GM12878 (cell line): ENCODE data around the gene SLC2A9. TPM values are rescaled to one million over a fixed set of nuclear protein-coding genes. Genes with fewer than 3 reads are reported as not detected.
A peak's percentile ranks its signal among the peaks of the same experiment; 100 is the strongest.

Experiments
- ATAC-seq: fragments of 200-7000 bp; cut with Tn5 transposase; 3 replicates; pipeline ENCODE4 v1.9.1; 2020; ENCODE audit warnings: mild to moderate bottlenecking, moderate library complexity
- BruUV-seq: library from RNA; stranded (reverse); fragments of 400-500 nt; replicated peaks from 2 replicates; lab custom pipeline; 2021; lab: Mats Ljungman, UMichigan
- CTCF ChIA-PET: fragments of 300-600 bp; sonication (Branson Sonifier 250); formaldehyde crosslinking; extraction: SDS; loops from one replicate; lab custom pipeline; 2021; ENCODE audit warnings: inconsistent platforms; lab: Yijun Ruan, JAX
- POLR2A ChIA-PET: fragments of 350-600 bp; formaldehyde crosslinking; extraction: SDS; loops from one replicate; lab custom pipeline; 2021; ENCODE audit warnings: inconsistent platforms; lab: Charles Lee
- RAD21 ChIA-PET: fragments of 300-600 bp; sonication (Branson Sonifier 250); formaldehyde crosslinking; loops from one replicate; lab custom pipeline; 2023; ENCODE audit warnings: antibody characterized with exemption; ENCODE audit not compliant: unreplicated experiment; lab: Charles Lee
- SMC1A ChIA-PET: fragments of 300-600 bp; sonication (Branson Sonifier 250); formaldehyde crosslinking; loops from one replicate; lab custom pipeline; 2023; ENCODE audit not compliant: unreplicated experiment, uncharacterized antibody; lab: Charles Lee
- DNase-seq: peaks from one replicate; pipeline ENCODE4 v3.0.0-alpha.2; 2011; ENCODE audit warnings: low read depth, low spot score
- FAIRE-seq: peaks from 3 replicates; lab custom pipeline; 2011; peaks lifted over from hg19 to GRCh38; lab: Jason Lieb, UNC
- H2AFZ ChIP-seq: 2 replicates; pipeline ENCODE4 v1.6.0; 2011; ENCODE audit warnings: low read depth, low read length, control low read depth; ENCODE audit not compliant: control insufficient read depth
- H3K27ac ChIP-seq: 2 replicates; pipeline ENCODE4 v1.5.1; 2011; ENCODE audit warnings: control low read depth; ENCODE audit not compliant: control insufficient read depth, insufficient read depth
- H3K27me3 ChIP-seq, 2 experiments: replicated peaks in 1 of 2; 2 replicates each; pipeline versions ENCODE4 v1.6.0 to v1.6.1; 2011; ENCODE audit warnings: low read length in 1 of 2; ENCODE audit not compliant: control insufficient read depth in 2 of 2, insufficient read depth in 2 of 2
- H3K36me3 ChIP-seq, 2 experiments: 2 replicates each; pipeline ENCODE4 v1.5.1; 2011; ENCODE audit warnings: low read length in 1 of 2; ENCODE audit not compliant: control insufficient read depth in 2 of 2, insufficient read depth in 2 of 2
- H3K4me1 ChIP-seq: 2 replicates; pipeline ENCODE4 v1.6.1; 2011; ENCODE audit warnings: mild to moderate bottlenecking, low read length, moderate library complexity, mixed read lengths; ENCODE audit not compliant: control insufficient read depth, insufficient read depth
- H3K4me2 ChIP-seq: 2 replicates; pipeline ENCODE4 v1.6.0; 2011; ENCODE audit warnings: control low read depth; ENCODE audit not compliant: control insufficient read depth, insufficient read depth
- H3K4me3 ChIP-seq: fragments of 200-600 bp; sonication (generic); 2 replicates; pipeline ENCODE4 v1.5.1; 2016
- H3K79me2 ChIP-seq: 2 replicates; pipeline ENCODE4 v1.6.0; 2011; ENCODE audit warnings: low read length; ENCODE audit not compliant: control insufficient read depth, insufficient read depth
- H3K9ac ChIP-seq: 2 replicates; pipeline ENCODE4 v1.8.0; 2011; ENCODE audit warnings: low read length, control low read depth, mixed read lengths; ENCODE audit not compliant: control insufficient read depth, insufficient read depth
- H3K9me3 ChIP-seq: replicated peaks from 3 replicates; pipeline ENCODE4 v1.5.1; 2011; ENCODE audit warnings: mild to moderate bottlenecking, low read length; ENCODE audit not compliant: control insufficient read depth, insufficient read depth
- H4K20me1 ChIP-seq: 2 replicates; pipeline ENCODE4 v1.6.0; 2011; ENCODE audit not compliant: control insufficient read depth, insufficient read depth
- HDAC6 ChIP-seq: fragments of 200-600 bp; sonication (generic); IDR thresholded peaks from one replicate; pipeline ENCODE4 v1.8.0; 2017; ENCODE audit warnings: antibody characterized with exemption; ENCODE audit not compliant: unreplicated experiment
- JUNB ChIP-seq: IDR thresholded peaks from 2 replicates; pipeline ENCODE4 v1.6.1; 2016; ENCODE audit warnings: antibody characterized with exemption, mild to moderate bottlenecking
- LARP7 ChIP-seq: fragments of 450-650 bp; IDR thresholded peaks from 2 replicates; pipeline ENCODE4 v1.6.1; 2017; ENCODE audit warnings: mild to moderate bottlenecking
- MEF2B ChIP-seq: fragments of 450-650 bp; IDR thresholded peaks from 2 replicates; pipeline ENCODE4 v1.6.1; 2018; ENCODE audit warnings: mild to moderate bottlenecking, moderate library complexity; ENCODE audit not compliant: partially characterized antibody, poor library complexity, severe bottlenecking
- POLR2A ChIP-seq: IDR thresholded peaks from 2 replicates; pipeline ENCODE4 v1.6.1; 2011; ENCODE audit warnings: low read depth, mild to moderate bottlenecking, low read length
- RUNX3 ChIP-seq: IDR thresholded peaks from 2 replicates; pipeline ENCODE4 v1.6.1; 2012; ENCODE audit warnings: low read length, inconsistent platforms
- SIX5 ChIP-seq: IDR thresholded peaks from 2 replicates; pipeline ENCODE4 v1.6.1; 2011; ENCODE audit warnings: mild to moderate bottlenecking, low read depth, low read length, moderate library complexity; ENCODE audit not compliant: severe bottlenecking
- ZNF384 ChIP-seq: IDR thresholded peaks from 2 replicates; pipeline ENCODE4 v1.6.1; 2012; ENCODE audit warnings: low read depth, mild to moderate bottlenecking, low read length, improper control_type of control experiment, borderline replicate concordance
- WGBS: methylation state at CpG from one replicate; pipeline ENCODE4 v1.1.6; 2016; ENCODE audit warnings: low lambda C conversion rate; ENCODE audit not compliant: insufficient replicate concordance, insufficient coverage; ENCODE audit errors: missing lambda C conversion rate; 5-methylcytosine and 5-hydroxymethylcytosine counted together
- in situ Hi-C: fragments of 300-500 bp; cut with MboI; formaldehyde crosslinking; loops from 9 replicates; pipeline ENCODE4 v1.14.3; 2018; ENCODE audit warnings: mixed read lengths
- intact Hi-C: fragments of 100-400 bp; cut with micrococcal nuclease; formaldehyde crosslinking; loops from one replicate; pipeline ENCODE4 v1.14.2; 2022; ENCODE audit not compliant: unreplicated experiment
- polyA plus RNA-seq, 11 experiments: library from polyadenylated mRNA; depleted of rRNA in 4 of 11; unstranded in 6 of 11; stranded (reverse) in 5 of 11; fragments of >200 nt; fragmentation: Nextera tagmentation in 4 of 11; fragmentation: Illumina TruSeq in 1 of 11; extraction: Ambion mirVana in 4 of 11; extraction: Trizol in 1 of 11; gene quantifications; 1 replicate in 1 of 11; 2 replicates in 10 of 11; pipeline versions ENCODE4 v1.2.1 to v1.2.3, GENCODE V29; 2011 to 2016; ENCODE audit warnings: inconsistent platforms in 2 of 11, missing spikeins in 2 of 11, low read depth in 1 of 11
- total RNA-seq, 4 experiments: library from RNA; depleted of rRNA in 3 of 4; stranded (reverse); fragments of >200 nt in 3 of 4; fragmentation: Illumina TruSeq in 1 of 4; extraction: Trizol in 1 of 4; gene quantifications; 2 replicates each; pipeline versions ENCODE4 v1.2.1 to v1.2.3, GENCODE V29; 2013 to 2021
- TF ChIP-seq, protein P1 (sequence below): fragments of 450-650 bp; formaldehyde crosslinking; IDR thresholded peaks from 2 replicates; pipeline ENCODE4 v1.4.0; 2022; ENCODE audit warnings: mild to moderate bottlenecking, moderate library complexity
- TF ChIP-seq, protein P2 (sequence below): IDR thresholded peaks from 2 replicates; pipeline ENCODE4 v1.6.1; 2012; ENCODE audit warnings: low read depth, low read length, improper control_type of control experiment

The SLC2A9 gene
- total and polyA plus RNA-seq, 10 of the 15 experiments (the other 5 are each of a cell fraction or from before 2014, with no cell fraction given) = 0.28 to 2.8 (median 1.2) TPM

DNA sequence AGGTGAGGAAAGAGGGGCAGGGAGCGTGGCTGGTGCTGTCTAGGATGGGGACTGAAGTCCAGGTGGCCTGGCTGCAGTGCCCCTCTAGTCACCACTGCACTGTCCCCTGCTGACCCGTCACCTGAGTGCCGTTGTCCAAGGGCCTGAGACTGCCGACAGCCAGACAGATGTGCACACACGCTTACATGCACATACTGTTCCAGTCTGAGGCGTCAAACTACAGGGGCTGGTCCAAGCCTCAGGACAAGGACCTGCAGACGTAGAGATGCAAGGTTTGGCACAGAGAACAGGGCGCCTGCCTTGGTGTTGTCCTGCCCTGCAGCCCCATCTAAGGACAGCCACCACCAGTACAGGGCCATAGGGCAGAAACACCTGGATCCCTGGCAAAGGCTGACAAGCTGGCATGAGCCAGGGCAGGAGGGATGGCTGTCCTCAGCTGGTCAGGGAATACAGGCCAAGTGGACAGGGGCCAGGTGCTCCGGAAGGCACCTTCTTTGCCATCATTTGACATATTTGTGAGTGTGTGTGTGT lies 1.7 kb downstream of the SLC2A9 start:
- intact Hi-C loops (loop anchor here (2.0 to 5.0 kb wide), 3 partner anchors 102 to 487 kb away; no protein-coding TSS in a partner anchor), in situ Hi-C loops (loop anchor here (5.0 to 10.0 kb wide), 3 partner anchors 257 to 485 kb away; no protein-coding TSS in a partner anchor)
- RAD21 ChIA-PET = interaction anchor here (0.7 to 1.0 kb wide), 4 partner anchors 11 to 219 kb away, joined by 3 to 4 read pairs (median 3); no protein-coding TSS in a partner anchor
- Histone ChIP-seq H3K27me3 (no peaks in the 10 kb centered on the region; a peak in 1 of 4 replicates), H3K36me3 (no peaks in the 10 kb centered on the region), H3K4me2 (peak overlapping the region; percentile 78), H3K79me2 (no peaks in the 10 kb centered on the region), H4K20me1 (no peaks in the 10 kb centered on the region), H3K4me3 (peak overlapping the region; percentile 47), H3K4me1 (peaks cover 12% of the 10 kb centered on the region), H3K9me3 (no peaks in the 10 kb centered on the region), H3K27ac (no peak overlapping the region), H3K9ac (peak overlapping the region; percentile 1; the same call in 1 of the 2 replicates), H2AFZ (peak overlapping the region; percentile 55)
- DNase-seq (no peak), FAIRE-seq (no peak), ATAC-seq (no peak)
- SMC1A ChIA-PET = interaction anchor here (1.1 to 1.8 kb wide), 4 partner anchors 19 to 254 kb away, joined by 4 to 8 read pairs (median 4); no protein-coding TSS in a partner anchor
- no peak for TF ChIP-seq JUNB
- TF ChIP-seq LARP7 = 0 out of 2 replicates have a peak, but pooled peaks have one; percentile 17
- WGBS = 93% methylated on average over 9 of the region's 9 CpGs
- POLR2A ChIA-PET = no interaction called here
- CTCF ChIA-PET = interaction anchor here (0.6 to 2.2 kb wide), 16 partner anchors 11 to 316 kb away, joined by 3 to 15 read pairs (median 3); no protein-coding TSS in a partner anchor
- BruUV-seq = no TSS peak

DNA sequence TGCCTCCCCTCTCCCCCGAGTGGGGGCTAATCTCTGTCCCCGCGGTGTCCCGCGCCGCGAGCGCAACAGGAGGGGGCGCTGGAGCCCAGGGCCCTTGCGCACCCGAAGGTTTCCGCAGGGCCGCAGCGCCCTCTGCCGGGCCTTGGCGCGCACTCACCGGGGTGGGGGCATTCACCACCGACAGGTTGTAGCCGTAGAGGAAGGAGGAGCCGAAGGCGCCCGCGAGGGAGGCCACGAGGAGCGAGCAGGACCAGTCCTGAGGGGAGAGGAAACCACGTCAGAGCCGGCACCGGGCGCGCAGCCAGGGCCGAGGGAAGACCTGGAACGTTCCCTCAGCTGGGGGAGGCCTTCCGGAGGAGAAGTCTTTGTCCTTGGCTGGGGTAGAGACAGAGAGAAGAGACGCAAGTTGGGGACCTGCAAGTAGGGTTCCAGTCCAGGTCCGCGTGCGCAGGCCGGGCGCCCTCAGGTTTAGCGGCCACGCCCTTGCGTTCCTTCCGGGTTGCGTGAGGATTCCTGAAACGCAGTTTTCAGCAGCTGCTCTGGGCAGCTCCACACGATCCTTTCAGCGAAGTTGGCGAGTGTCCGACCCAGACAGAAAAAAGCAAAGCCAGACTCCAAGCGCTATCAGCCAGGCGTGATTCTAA lies 2.4 kb downstream of the SLC2A9 start:
- ChIA-PET SMC1A (interaction anchor here (0.6 to 1.8 kb wide), 5 partner anchors 19 to 254 kb away, joined by 3 to 8 read pairs (median 4); no protein-coding TSS in a partner anchor), CTCF (interaction anchor here (0.6 to 2.2 kb wide), 13 partner anchors 10 to 315 kb away, joined by 3 to 15 read pairs (median 3); no protein-coding TSS in a partner anchor), RAD21 (interaction anchor here (0.7 to 1.0 kb wide), 4 partner anchors 11 to 218 kb away, joined by 3 to 4 read pairs (median 3); no protein-coding TSS in a partner anchor), POLR2A (no interaction called here)
- Histone ChIP-seq H3K27ac (peak overlapping the region; percentile 3; the same call in 1 of the 2 replicates), H3K4me2 (peak overlapping the region; percentile 78), H3K4me3 (peak overlapping the region; percentile 47), H3K9ac (peak overlapping the region; percentile 1; the same call in 1 of the 2 replicates), H2AFZ (peak overlapping the region; percentile 55), H3K27me3 (no peaks in the 10 kb centered on the region; a peak in 1 of 4 replicates), H3K79me2 (no peaks in the 10 kb centered on the region), H3K36me3 (no peaks in the 10 kb centered on the region), H3K4me1 (peaks cover 14% of the 10 kb centered on the region), H4K20me1 (no peaks in the 10 kb centered on the region), H3K9me3 (no peaks in the 10 kb centered on the region)
- peak; percentile 64 for DNase-seq
- TSS peak; percentile 86 for BruUV-seq
- 12% methylated on average over 43 of the region's 52 CpGs for WGBS
- ATAC-seq = peak; percentile 97
- intact Hi-C loops (loop anchor here (1.0 to 5.0 kb wide), 4 partner anchors 102 to 487 kb away; no protein-coding TSS in a partner anchor), in situ Hi-C loops (loop anchor here (5.0 to 10.0 kb wide), 2 partner anchors 257 to 324 kb away; no protein-coding TSS in a partner anchor)
- peak; percentile 23 for FAIRE-seq
- TF ChIP-seq MEF2B (no peak), ZNF384 (no peak), LARP7 (peak; percentile 71; the same call in 1 of the 2 replicates), RUNX3 (peak; percentile 34; the same call in 1 of the 2 replicates), POLR2A (peak; percentile 83), HDAC6 (no peak), SIX5 (no peak)
- TF ChIP-seq, protein P1, sequence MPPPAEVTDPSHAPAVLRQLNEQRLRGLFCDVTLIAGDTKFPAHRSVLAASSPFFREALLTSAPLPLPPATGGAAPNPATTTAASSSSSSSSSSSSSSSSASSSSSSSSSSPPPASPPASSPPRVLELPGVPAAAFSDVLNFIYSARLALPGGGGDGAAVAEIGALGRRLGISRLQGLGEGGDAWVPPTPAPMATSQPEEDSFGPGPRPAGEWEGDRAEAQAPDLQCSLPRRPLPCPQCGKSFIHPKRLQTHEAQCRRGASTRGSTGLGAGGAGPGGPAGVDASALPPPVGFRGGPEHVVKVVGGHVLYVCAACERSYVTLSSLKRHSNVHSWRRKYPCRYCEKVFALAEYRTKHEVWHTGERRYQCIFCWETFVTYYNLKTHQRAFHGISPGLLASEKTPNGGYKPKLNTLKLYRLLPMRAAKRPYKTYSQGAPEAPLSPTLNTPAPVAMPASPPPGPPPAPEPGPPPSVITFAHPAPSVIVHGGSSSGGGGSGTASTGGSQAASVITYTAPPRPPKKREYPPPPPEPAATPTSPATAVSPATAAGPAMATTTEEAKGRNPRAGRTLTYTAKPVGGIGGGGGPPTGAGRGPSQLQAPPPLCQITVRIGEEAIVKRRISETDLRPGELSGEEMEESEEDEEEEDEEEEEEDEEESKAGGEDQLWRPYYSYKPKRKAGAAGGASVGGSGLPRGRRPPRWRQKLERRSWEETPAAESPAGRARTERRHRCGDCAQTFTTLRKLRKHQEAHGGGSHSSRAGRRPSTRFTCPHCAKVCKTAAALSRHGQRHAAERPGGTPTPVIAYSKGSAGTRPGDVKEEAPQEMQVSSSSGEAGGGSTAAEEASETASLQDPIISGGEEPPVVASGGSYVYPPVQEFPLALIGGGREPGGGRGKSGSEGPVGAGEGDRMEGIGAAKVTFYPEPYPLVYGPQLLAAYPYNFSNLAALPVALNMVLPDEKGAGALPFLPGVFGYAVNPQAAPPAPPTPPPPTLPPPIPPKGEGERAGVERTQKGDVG (CRISPR knock-in tag) = no peak
- TF ChIP-seq, protein P2, sequence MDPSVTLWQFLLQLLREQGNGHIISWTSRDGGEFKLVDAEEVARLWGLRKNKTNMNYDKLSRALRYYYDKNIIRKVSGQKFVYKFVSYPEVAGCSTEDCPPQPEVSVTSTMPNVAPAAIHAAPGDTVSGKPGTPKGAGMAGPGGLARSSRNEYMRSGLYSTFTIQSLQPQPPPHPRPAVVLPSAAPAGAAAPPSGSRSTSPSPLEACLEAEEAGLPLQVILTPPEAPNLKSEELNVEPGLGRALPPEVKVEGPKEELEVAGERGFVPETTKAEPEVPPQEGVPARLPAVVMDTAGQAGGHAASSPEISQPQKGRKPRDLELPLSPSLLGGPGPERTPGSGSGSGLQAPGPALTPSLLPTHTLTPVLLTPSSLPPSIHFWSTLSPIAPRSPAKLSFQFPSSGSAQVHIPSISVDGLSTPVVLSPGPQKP = no peak
